ENCODE results near the gene DGKE. TPM values are rescaled to one million over a fixed set of nuclear protein-coding genes. Genes with fewer than 3 reads are reported as not detected.

DGKE gene
- total RNA-seq, 1 donor from 2014 or later, result 3.3 TPM

GRCh38 chr17:56896217-56896967, 62.4 kb downstream of the DGKE start:
- no peak overlapping the region for H3K27ac Mint-ChIP-seq (ENCODE audit: unreplicated experiment)

GRCh38 chr17:56896968-56897359, 63.0 kb downstream of the DGKE start:
- DNase-seq (ENCODE audit: low spot score), result no peak
- peaks cover 14% of the 10 kb centered on the region for H3K27me3 Mint-ChIP-seq (ENCODE audit: unreplicated experiment)
- no peak for TF ChIP-seq CTCF (IDR thresholded peaks at IDR 0.05; ENCODE audit: unreplicated experiment)
- peaks cover 33% of the 10 kb centered on the region for H3K36me3 Mint-ChIP-seq (ENCODE audit: low read depth, unreplicated experiment)
- no peak overlapping the region for H3K4me3 Mint-ChIP-seq (ENCODE audit: unreplicated experiment)
- H3K9me3 Mint-ChIP-seq (ENCODE audit: unreplicated experiment), result no peaks in the 10 kb centered on the region
- no peaks in the 10 kb centered on the region for H3K4me1 Mint-ChIP-seq (ENCODE audit: unreplicated experiment)
- no peak overlapping the region for H3K27ac Mint-ChIP-seq (ENCODE audit: unreplicated experiment)

More at GRCh38 chr17:56896217-56896967, 62.4 kb downstream of the DGKE start:
- no peak for DNase-seq (ENCODE audit: low spot score)
- peaks cover 33% of the 10 kb centered on the region for H3K36me3 Mint-ChIP-seq (ENCODE audit: low read depth, unreplicated experiment)
- H3K4me1 Mint-ChIP-seq (ENCODE audit: unreplicated experiment), result no peaks in the 10 kb centered on the region
- H3K27me3 Mint-ChIP-seq (ENCODE audit: unreplicated experiment), result peaks cover 12% of the 10 kb centered on the region
- no peak overlapping the region for H3K4me3 Mint-ChIP-seq (ENCODE audit: unreplicated experiment)
- TF ChIP-seq CTCF (IDR thresholded peaks at IDR 0.05; ENCODE audit: unreplicated experiment), result no peak
- H3K9me3 Mint-ChIP-seq (ENCODE audit: unreplicated experiment), result no peaks in the 10 kb centered on the region

GRCh38 chr17:56897646-56898424, 63.9 kb downstream of the DGKE start:
- Mint-ChIP-seq H3K36me3 (ENCODE audit: low read depth, unreplicated experiment) (peaks cover 24% of the 10 kb centered on the region), H3K27ac (ENCODE audit: unreplicated experiment) (no peak overlapping the region), H3K9me3 (ENCODE audit: unreplicated experiment) (no peaks in the 10 kb centered on the region), H3K4me3 (ENCODE audit: unreplicated experiment) (no peak overlapping the region), H3K4me1 (ENCODE audit: unreplicated experiment) (no peaks in the 10 kb centered on the region), H3K27me3 (ENCODE audit: unreplicated experiment) (peaks cover 10% of the 10 kb centered on the region)
- TF ChIP-seq CTCF (IDR thresholded peaks at IDR 0.05; ENCODE audit: unreplicated experiment), result no peak
- DNase-seq (ENCODE audit: low spot score), result no peak

- peaks cover 23% of the 10 kb centered on the region for H3K36me3 Mint-ChIP-seq (ENCODE audit: low read depth, unreplicated experiment)
- H3K9me3 Mint-ChIP-seq (ENCODE audit: unreplicated experiment), result no peaks in the 10 kb centered on the region
- no peak for TF ChIP-seq CTCF (IDR thresholded peaks at IDR 0.05; ENCODE audit: unreplicated experiment)
- no peak overlapping the region for H3K27ac Mint-ChIP-seq (ENCODE audit: unreplicated experiment)
- H3K4me3 Mint-ChIP-seq (ENCODE audit: unreplicated experiment), result no peak overlapping the region
- DNase-seq (ENCODE audit: low spot score), result no peak
- peaks cover 9% of the 10 kb centered on the region for H3K27me3 Mint-ChIP-seq (ENCODE audit: unreplicated experiment)
- no peaks in the 10 kb centered on the region for H3K4me1 Mint-ChIP-seq (ENCODE audit: unreplicated experiment)
These were observed 64.9 kb downstream of the DGKE start for GRCh38 chr17:56898874-56899273.

GRCh38 chr17:56899403-56899802, 65.5 kb downstream of the DGKE start:
- TF ChIP-seq CTCF (IDR thresholded peaks at IDR 0.05; ENCODE audit: unreplicated experiment), result no peak
- H3K27ac Mint-ChIP-seq (ENCODE audit: unreplicated experiment), result no peak overlapping the region
- no peak for DNase-seq (ENCODE audit: low spot score)
- no peaks in the 10 kb centered on the region for H3K4me1 Mint-ChIP-seq (ENCODE audit: unreplicated experiment)
- no peaks in the 10 kb centered on the region for H3K9me3 Mint-ChIP-seq (ENCODE audit: unreplicated experiment)
- H3K27me3 Mint-ChIP-seq (ENCODE audit: unreplicated experiment), result peaks cover 9% of the 10 kb centered on the region
- peaks cover 27% of the 10 kb centered on the region for H3K36me3 Mint-ChIP-seq (ENCODE audit: low read depth, unreplicated experiment)
- H3K4me3 Mint-ChIP-seq (ENCODE audit: unreplicated experiment), result no peak overlapping the region

Measured in endothelial cell (in vitro differentiated cells).